Measurements from ENCODE around the gene MAGEA6. TPM values are rescaled to one million over a fixed set of nuclear protein-coding genes. Genes with fewer than 3 reads are reported as not detected.

MAGEA6 gene
- total RNA-seq, 3 donors from 2014 or later = not detected

GRCh38 chrX:152725409-152725808 is 44.1 kb downstream of the MAGEA6 start:
- TF ChIP-seq POLR2A (IDR thresholded peaks at IDR 0.05) (no peak), CTCF (IDR thresholded peaks at IDR 0.05) (no peak), POLR2AphosphoS5 (IDR thresholded peaks at IDR 0.05) (no peak)
- Histone ChIP-seq H3K27me3 (no peaks in the 10 kb centered on the region), H3K9me3 (no peaks in the 10 kb centered on the region), H3K4me3 (no peak overlapping the region), H3K4me1 (no peaks in the 10 kb centered on the region), H3K36me3 (no peaks in the 10 kb centered on the region), H3K27ac (no peak overlapping the region)
- no peak for DNase-seq (ENCODE audit: low spot score in 2 of 2)
- intact Hi-C loops (cut with DNase I; ENCODE audit: low total_unique reads) = no loop called here

Other genes starting within 250 kb of the MAGEA6 start
- gene GABRQ, start 131.8 kb downstream of the MAGEA6 start, total RNA-seq = not detected
- gene MAGEA3, start 70.9 kb downstream of the MAGEA6 start, total RNA-seq = not detected
- gene CSAG2, start 60.4 kb downstream of the MAGEA6 start, total RNA-seq = not detected
- not detected for gene MAGEA2B, start 55.1 kb downstream of the MAGEA6 start, total RNA-seq
- gene CSAG1, start 36.0 kb downstream of the MAGEA6 start, total RNA-seq = not detected
- not detected for gene MAGEA12, start 35.9 kb downstream of the MAGEA6 start, total RNA-seq
- not detected for gene MAGEA2, start 15.8 kb downstream of the MAGEA6 start, total RNA-seq
- gene CSAG3, start 10.5 kb downstream of the MAGEA6 start, total RNA-seq = not detected
- 10 to 100 TPM; 23.2 to 36.1 (median 26.9) TPM for gene CETN2, start 61.1 kb upstream of the MAGEA6 start, total RNA-seq
- gene NSDHL, start 61.4 kb upstream of the MAGEA6 start, total RNA-seq = 10 to 100 TPM; 13.1 to 20.8 (median 16.7) TPM
- gene ZNF185, start 128.4 kb upstream of the MAGEA6 start, total RNA-seq = 10 to 100 TPM in 1 of 3 donors, 1 to 10 TPM in 2; 5.9 to 19.5 (median 7.5) TPM
- gene PNMA5, start 224.4 kb upstream of the MAGEA6 start, total RNA-seq = not detected